HG02588 (cell line): ENCODE measurements around the gene AREG.

Experiments
- ATAC-seq: cut with Tn5 transposase; IDR thresholded peaks from one replicate; pipeline ENCODE4 v1.9.1; 2021; ENCODE audit warnings: mild to moderate bottlenecking, moderate library complexity; ENCODE audit not compliant: unreplicated experiment

AREG gene

GRCh38 chr4:74456849-74457395 lies 12.0 kb downstream of the AREG start:
- no peak for ATAC-seq

- no peak for ATAC-seq
Measured at GRCh38 chr4:74460833-74461232, 15.9 kb downstream of the AREG start.

GRCh38 chr4:74463123-74463522 lies 18.2 kb downstream of the AREG start:
- no peak for ATAC-seq

- no peak for ATAC-seq
Measured at GRCh38 chr4:74464291-74464690, 19.4 kb downstream of the AREG start.

- ATAC-seq: no peak
Measured at GRCh38 chr4:74466242-74466641, 21.3 kb downstream of the AREG start.

DNA sequence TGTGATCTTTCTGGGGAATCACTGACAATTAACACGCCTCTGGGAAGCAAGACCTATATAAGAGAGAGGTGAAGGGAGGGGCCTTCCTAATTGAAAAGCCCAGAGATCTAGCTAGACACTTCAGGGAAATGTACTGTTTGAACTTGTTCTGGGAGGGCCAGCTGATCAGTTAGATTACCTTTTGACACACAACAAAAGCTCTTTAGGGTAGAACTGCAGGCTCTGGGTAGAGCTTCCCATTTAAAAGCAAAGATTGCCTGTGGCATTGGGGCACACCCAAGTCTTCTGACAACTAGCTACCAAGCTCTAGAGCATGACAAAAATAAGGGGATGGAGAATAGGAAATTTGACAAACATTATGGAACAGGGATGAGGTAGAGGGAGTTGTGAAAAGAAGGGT lies 26.3 kb downstream of the AREG start:
- no peak for ATAC-seq

DNA sequence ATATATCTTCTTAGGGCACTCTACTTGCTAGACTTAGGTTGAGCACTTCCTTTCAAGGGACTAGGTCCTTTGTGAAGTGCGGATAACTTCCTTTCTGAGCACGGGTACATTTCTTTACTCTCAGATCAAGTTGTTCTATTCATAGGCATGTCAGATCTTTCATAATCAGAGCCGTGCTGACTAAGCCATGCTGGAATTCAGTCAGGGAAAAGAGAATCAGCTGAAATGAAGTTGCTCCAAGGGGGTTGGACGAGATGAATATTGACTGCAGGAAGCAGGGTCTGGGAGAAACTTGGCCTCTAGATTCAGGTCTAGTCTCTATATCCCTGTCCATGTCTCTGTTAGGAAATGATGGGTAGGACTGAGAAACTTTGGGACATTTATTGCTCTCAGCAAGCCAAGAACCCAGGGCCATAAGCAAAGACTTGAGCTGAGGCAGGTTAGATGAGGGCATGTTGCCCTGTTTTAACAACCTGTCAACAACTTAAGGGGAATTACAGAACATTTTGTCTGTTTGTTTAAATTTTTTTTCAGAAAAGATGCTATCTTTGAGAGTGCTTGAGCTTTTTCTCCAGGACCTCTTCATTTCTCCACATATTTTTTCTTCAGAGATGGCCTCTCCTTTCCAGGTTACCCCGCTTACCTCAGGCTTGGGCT lies 28.3 kb downstream of the AREG start:
- no peak for ATAC-seq

GRCh38 chr4:74474345-74475090 lies 29.6 kb downstream of the AREG start:
- ATAC-seq: no peak

DNA sequence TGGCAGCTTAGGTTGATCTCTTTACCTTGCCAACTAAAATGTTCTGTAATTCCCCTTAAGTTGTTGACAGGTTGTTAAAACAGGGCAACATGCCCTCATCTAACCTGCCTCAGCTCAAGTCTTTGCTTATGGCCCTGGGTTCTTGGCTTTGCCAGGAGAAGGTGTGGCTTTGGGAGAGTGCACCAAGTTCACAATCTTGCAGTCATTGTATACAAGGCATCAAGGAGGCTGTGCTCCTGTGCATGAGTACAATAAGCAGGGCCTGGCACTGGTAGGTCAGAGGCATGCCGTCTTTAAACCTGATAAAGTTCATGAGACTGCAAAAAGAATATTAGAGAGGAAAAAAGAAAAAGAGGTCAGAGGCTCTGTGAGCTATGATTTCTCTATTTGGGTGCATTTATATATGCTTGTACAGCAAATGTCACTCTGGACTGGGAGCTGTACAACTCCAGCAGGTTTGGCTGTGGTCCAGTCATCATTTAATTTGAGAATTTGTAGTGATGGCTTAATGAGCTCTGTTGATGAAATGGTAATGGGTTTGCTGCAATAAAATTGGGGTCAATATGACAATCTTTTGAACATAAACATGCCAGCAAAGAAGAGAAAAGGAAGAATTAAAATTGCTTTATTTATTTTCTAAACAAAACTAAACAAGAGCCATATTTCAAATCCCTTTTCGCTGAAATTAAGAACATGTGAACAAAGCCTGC lies 30.3 kb downstream of the AREG start:
- ATAC-seq: no peak

DNA sequence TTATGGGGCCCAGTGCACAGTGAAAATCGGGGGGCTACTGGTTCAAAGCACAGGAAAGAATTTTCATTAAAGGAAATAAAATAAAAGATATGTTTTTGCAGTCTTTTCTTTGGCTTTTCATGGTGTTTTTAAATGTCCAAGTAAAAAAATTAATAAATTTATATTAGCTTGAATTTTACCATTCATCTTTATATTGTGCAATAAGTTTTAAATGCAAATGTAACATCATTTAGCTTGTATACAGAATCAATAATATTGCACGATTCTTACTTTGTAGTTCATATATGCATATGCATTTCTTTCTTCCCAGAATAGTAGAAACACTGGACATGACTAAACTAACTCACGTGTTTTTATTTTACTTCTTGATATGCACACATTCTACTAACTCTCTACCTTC lies 31.0 kb downstream of the AREG start:
- no peak for ATAC-seq

GRCh38 chr4:74479009-74479408 lies 34.1 kb downstream of the AREG start:
- ATAC-seq: no peak

DNA sequence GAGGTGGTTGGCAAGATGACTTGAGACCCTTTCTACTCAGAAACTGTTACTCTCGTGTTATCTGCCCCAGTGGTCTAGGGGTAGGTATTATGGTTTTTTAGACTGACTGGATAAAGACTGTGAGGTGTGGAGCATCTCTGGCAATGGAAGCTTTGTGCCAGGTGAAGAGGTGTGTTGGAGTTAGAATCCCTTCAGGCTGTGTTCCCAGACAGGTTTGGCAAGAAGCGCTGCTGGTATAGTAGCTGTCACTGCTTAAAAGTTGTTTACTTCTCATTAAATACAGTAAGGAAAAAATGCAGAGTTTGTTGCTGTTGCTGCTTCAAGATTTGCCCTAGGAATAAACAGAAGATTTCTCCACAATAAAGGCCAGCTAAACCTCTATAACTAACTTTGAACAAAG lies 35.3 kb downstream of the AREG start:
- no peak for ATAC-seq

GRCh38 chr4:74481891-74482609 lies 37.1 kb downstream of the AREG start:
- ATAC-seq: no peak

- no peak for ATAC-seq
Measured at GRCh38 chr4:74483226-74483911, 38.4 kb downstream of the AREG start.

DNA sequence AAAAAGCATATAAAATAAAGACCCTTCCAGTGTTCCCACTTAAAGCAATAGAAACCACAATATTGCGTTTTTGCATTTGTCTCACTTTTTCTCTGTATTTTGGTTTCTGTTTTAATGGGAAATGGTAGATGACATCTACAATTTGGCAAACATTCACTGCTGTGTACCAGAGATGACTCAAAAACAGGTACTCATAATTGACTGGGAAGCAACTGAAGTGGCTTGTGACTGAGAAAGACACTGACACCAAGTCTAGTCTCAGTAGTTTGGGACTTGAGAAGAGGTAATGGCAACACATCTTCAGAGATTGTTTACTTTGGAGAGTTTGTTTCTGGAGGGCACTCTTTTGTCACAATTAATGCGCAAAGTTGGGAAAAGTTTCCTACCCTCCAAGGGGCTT lies 42.0 kb downstream of the AREG start:
- no peak for ATAC-seq

- ATAC-seq: no peak
Measured at GRCh38 chr4:74487771-74488170, 42.8 kb downstream of the AREG start.

GRCh38 chr4:74490736-74491135 lies 45.8 kb downstream of the AREG start:
- no peak for ATAC-seq

GRCh38 chr4:74499986-74500781 lies 55.2 kb downstream of the AREG start:
- ATAC-seq: peak; percentile 85

DNA sequence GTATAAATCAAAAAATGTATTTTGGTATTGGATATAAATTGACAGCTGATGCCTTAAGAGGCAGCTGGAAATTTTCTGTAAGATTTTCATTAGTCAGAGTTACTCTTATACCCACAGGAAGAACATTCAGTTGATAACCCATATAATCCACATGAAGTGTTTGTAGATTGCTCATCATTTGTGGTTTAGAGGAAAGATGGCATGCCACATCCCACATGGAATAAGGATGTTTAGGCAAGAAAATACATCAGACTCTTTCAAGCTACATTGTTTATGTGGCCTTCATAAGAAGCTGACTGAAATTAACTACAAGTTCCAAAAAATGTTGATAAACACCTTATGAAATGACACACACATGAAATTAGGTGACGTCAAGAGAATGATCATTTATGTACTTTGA lies 56.6 kb downstream of the AREG start:
- ATAC-seq: no peak

DNA sequence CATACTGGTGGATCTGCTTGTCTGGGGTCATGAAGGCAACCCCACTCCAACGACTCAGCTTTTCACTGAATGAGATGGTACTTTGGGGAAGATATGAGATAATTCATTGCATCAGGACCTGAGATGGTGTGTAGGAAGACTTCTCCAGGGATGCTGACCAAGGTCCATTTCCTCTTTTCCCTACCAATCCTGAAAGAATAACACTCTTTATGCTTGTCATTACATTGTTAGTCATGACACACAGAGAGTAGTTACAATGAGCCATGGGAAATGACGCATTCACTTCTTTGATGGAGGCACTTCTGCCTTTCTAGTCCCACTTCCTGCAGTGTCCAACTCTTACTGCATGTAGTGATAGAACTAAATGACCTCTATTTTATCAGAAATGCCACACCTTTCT lies 58.6 kb downstream of the AREG start:
- no peak for ATAC-seq
